Measurements from ENCODE around the gene KMT2E.
"Not testable (repeated sequence)": the region's sequence is repeated elsewhere in the genome, so short reads cannot be mapped to it uniquely, and the experiment has no call there.

KMT2E gene

GRCh38 chr7:104983578-104984539 is 30.1 kb upstream of the KMT2E start:
- DNase-seq (ENCODE audit: low spot score), result peak; percentile 81

- DNase-seq (ENCODE audit: low spot score), result no peak
Observed at GRCh38 chr7:104984585-104985258, 29.3 kb upstream of the KMT2E start.

GRCh38 chr7:104985259-104985617 is 28.8 kb upstream of the KMT2E start:
- DNase-seq (ENCODE audit: low spot score), result no peak

- DNase-seq (ENCODE audit: low spot score), result no peak
Observed at GRCh38 chr7:104986628-104987259, 27.3 kb upstream of the KMT2E start.

GRCh38 chr7:104987403-104987802 is 26.6 kb upstream of the KMT2E start:
- DNase-seq (ENCODE audit: low spot score), result not testable (repeated sequence)

- DNase-seq (ENCODE audit: low spot score), result no peak
Observed at GRCh38 chr7:104990983-104991382, 23.0 kb upstream of the KMT2E start.

GRCh38 chr7:104992306-104992705 is 21.7 kb upstream of the KMT2E start:
- DNase-seq (ENCODE audit: low spot score), result no peak

- DNase-seq (ENCODE audit: low spot score), result no peak
Observed at GRCh38 chr7:104993217-104993862, 20.7 kb upstream of the KMT2E start.

GRCh38 chr7:104998040-104998752 is 15.8 kb upstream of the KMT2E start:
- DNase-seq (ENCODE audit: low spot score), result no peak

- no peak for DNase-seq (ENCODE audit: low spot score)
Observed at GRCh38 chr7:105000200-105000599, 13.8 kb upstream of the KMT2E start.

- no peak for DNase-seq (ENCODE audit: low spot score)
Observed at GRCh38 chr7:105000927-105001336, 13.1 kb upstream of the KMT2E start.

- no peak for DNase-seq (ENCODE audit: low spot score)
Observed at GRCh38 chr7:105001652-105002184, 12.3 kb upstream of the KMT2E start.

- DNase-seq (ENCODE audit: low spot score), result peak; percentile 56
Observed at GRCh38 chr7:105003275-105003674, 10.7 kb upstream of the KMT2E start.

- DNase-seq (ENCODE audit: low spot score), result no peak
Observed at GRCh38 chr7:105003872-105004510, 10.0 kb upstream of the KMT2E start.

- not testable (repeated sequence) for DNase-seq (ENCODE audit: low spot score)
Observed at GRCh38 chr7:105005006-105005405, 9.0 kb upstream of the KMT2E start.

- not testable (repeated sequence) for DNase-seq (ENCODE audit: low spot score)
Observed at GRCh38 chr7:105005486-105005885, 8.5 kb upstream of the KMT2E start.

- no peak for DNase-seq (ENCODE audit: low spot score)
Observed at GRCh38 chr7:105006367-105007136, 7.5 kb upstream of the KMT2E start.

- no peak for DNase-seq (ENCODE audit: low spot score)
Observed at GRCh38 chr7:105007298-105007697, 6.7 kb upstream of the KMT2E start.

GRCh38 chr7:105009667-105010503 is 4.1 kb upstream of the KMT2E start:
- no peak for DNase-seq (ENCODE audit: low spot score)

Data from CD4-positive, alpha-beta T cell treated with Interleukin-15 for 4 hours (primary cell).